A549 (cell line): ENCODE results near the gene NOX3.

Source experiments
- CTCF ChIP-seq: fragments of >200 bp; sonication (Bioruptor Twin); formaldehyde crosslinking; IDR thresholded peaks from 3 replicates; pipeline ENCODE4 v1.5.1; 2016
- EP300 ChIP-seq, 2 experiments: fragments of >200 bp; sonication (Bioruptor Twin); formaldehyde crosslinking; IDR thresholded peaks; 2 replicates in 1 of 2; 3 replicates in 1 of 2; pipeline ENCODE4 v1.6.1; 2016 to 2017
- POLR2A ChIP-seq: IDR thresholded peaks from 2 replicates; pipeline ENCODE4 v1.6.1; 2012; ENCODE audit warnings: mild to moderate bottlenecking, low read length
- SMC3 ChIP-seq: fragments of >200 bp; sonication (Bioruptor Twin); formaldehyde crosslinking; IDR thresholded peaks from 3 replicates; pipeline ENCODE4 v1.6.1; 2018; ENCODE audit warnings: inconsistent platforms
- USF2 ChIP-seq: fragments of 450-650 bp; IDR thresholded peaks from 2 replicates; pipeline ENCODE4 v1.6.1; 2014; ENCODE audit warnings: antibody characterized with exemption

GRCh38 chr6:155418017-155418761 is 37.5 kb downstream of the NOX3 start:
- TF ChIP-seq SMC3 (no peak), CTCF (no peak), POLR2A (no peak), EP300 (IDR thresholded peaks at IDR 0.05) (no peak), USF2 (no peak)
